HG03575 (cell line): ENCODE measurements around the gene NUCB2.
"Not testable (repeated sequence)": the region's sequence is repeated elsewhere in the genome, so short reads cannot be mapped to it uniquely, and the experiment has no call there.

Experiments used
- ATAC-seq: cut with Tn5 transposase; IDR thresholded peaks from one replicate; pipeline ENCODE4 v1.9.1; 2021; ENCODE audit not compliant: unreplicated experiment, insufficient number of reproducible peaks, low FRiP score; ENCODE audit errors: extremely low read depth

NUCB2 gene

GRCh38 chr11:17266781-17267180, 9.8 kb upstream of the NUCB2 start:
- ATAC-seq = no peak

DNA sequence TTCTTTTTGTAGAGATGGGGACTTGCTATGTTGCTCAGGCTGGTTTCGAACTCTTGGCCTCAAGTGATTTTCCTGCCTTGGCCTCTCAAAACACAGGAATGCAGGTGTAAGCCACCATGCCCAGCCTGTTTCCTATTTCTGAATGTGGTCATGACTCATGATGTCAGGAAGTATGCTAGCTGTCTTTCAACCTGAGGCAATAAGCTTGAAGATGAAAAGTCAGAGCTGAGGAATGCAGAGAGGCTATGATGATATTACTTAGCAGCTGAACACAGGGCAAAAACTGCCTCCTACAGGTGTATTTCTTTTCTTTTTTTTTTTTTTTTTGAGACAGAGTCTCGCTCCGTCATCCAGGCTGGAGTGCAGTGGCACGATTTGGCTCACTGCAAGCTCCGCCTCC, 9.0 kb upstream of the NUCB2 start:
- no peak for ATAC-seq

DNA sequence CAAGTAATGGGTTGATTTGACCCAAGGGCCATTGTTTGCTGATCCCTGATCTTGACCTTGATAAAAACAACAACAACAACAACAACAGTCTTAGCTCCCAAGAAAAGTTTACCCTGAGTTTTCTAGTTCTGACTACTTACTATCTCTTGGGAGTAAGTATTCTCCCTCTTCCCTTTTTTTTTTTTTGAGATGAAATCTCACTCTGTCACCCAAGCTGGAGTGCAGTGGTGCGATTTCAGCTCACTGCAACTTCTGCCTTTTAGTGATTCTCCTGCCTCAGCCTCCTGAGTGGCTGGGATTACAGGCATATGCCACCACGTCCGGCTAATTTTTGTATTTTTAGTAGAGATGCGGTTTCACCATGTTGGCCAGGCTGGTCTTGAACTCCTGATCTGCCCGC, 8.0 kb upstream of the NUCB2 start:
- not testable (repeated sequence) for ATAC-seq

DNA sequence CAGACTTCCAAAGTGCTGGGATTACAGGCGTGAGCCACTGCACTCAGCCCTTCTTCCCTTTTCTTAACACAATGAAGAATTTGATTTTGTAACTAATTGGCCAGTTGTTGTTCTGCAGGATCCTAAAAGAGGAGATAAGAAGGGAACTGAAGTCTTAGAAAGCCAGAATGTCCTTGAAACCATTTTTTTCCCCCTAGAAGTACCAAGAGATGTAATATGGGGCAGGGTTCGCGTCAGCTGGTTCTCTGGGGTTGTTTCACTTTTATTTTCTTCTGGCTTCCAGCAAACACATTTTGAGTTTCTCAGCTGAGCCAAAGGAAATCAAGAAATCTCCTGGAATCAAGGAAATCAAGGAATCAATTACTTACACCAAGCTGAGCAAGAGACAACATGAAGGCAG, 7.6 kb upstream of the NUCB2 start:
- ATAC-seq = no peak

- no peak for ATAC-seq
Measured at GRCh38 chr11:17272801-17273200, 3.7 kb upstream of the NUCB2 start.

DNA sequence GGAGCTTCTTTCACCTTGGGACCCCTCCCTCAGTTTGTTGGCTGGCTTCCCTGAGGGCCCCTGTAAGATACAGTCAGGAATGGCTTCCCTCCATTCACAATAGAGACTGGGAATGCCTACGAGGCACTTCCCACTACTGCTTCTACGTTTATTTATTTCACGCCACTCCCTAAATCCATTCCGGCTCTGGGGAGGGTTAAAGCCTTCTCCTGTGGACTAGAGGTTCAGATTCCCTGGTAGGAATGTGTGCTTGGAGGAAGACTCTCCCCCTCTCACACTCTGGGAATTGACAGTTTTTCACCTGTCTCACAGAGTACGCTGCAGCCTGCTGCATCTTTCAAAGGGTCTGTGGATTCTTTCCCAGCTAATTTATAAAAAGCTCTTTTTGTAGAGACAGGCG, 3.3 kb upstream of the NUCB2 start:
- ATAC-seq = no peak

- no peak for ATAC-seq
Measured at GRCh38 chr11:17273668-17274282, 2.8 kb upstream of the NUCB2 start.

- no peak for ATAC-seq
Measured at GRCh38 chr11:17275400-17276235, 921 bp upstream of the NUCB2 start.

GRCh38 chr11:17277024-17277584, 565 bp downstream of the NUCB2 start:
- ATAC-seq = no peak

DNA sequence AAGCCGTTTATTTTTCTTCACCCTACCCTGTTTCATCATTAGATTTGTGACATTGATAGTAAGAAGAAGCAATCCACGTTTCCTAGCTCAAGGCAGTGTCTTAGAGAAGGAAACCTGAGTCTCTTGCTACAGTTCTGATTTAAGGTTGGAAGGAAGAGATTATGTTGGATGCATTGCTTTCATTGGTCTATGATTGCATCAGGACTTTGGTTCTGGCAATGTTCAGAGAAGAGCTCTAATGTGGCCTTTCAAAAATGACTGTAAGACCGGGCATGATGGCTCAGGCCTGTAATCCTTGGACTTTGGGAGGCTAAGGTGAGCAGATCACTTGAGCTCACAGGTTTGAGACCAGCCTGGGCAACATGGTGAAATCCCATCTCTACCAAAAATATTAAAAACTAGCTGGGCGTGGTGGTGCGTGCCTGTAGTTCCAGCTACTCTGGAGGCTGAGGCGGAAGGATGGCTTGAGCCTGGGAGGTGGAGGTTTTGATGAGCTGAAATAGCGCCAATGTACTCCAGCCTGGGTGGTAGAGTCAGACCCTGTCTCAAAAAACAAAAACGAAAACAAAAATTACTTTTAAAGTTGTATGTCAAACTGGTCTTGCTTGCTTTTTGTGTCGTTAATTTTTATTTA, 4.1 kb downstream of the NUCB2 start:
- ATAC-seq = no peak

DNA sequence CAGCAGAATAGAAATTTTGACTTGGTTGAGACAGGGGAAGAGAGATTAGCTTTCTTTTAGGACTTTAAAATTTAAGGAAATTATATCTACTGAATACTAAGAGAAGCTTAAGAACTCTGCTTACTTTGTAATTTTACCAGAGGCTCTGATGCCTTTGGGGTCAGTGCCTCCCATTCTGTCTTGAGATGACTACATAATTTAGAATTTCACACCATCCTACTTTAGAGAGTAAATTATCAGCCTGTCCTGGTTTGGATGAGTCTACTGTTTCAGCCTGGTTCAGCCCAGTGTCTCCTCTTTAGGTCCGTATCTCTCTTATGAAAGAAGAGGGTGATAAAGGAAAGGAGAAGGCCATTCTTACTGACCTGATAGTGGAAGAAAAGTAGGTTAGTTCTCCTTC, 9.8 kb downstream of the NUCB2 start:
- ATAC-seq = no peak

GRCh38 chr11:17287058-17287457, 10.5 kb downstream of the NUCB2 start:
- ATAC-seq = no peak

DNA sequence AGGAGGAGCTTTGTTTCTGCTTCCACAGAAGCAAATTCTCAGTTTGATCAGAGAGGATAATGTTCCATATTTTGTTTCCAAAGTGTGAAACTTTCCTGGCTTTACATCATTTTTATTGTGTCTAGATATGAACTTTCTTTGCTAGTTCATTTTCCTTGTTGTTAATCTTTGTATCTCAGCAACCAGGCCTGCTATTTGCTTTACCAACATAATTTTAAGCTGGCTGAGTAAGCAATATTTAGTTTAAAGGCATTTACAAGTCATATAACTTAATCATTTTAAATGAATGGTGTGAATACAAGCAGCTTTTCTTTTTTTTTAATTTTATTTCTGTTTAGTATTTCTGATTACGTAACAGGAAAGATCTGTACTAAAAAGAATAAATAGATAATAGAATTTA, 15.2 kb downstream of the NUCB2 start:
- no peak for ATAC-seq

- no peak for ATAC-seq
Measured at GRCh38 chr11:17293311-17293710, 16.8 kb downstream of the NUCB2 start.

DNA sequence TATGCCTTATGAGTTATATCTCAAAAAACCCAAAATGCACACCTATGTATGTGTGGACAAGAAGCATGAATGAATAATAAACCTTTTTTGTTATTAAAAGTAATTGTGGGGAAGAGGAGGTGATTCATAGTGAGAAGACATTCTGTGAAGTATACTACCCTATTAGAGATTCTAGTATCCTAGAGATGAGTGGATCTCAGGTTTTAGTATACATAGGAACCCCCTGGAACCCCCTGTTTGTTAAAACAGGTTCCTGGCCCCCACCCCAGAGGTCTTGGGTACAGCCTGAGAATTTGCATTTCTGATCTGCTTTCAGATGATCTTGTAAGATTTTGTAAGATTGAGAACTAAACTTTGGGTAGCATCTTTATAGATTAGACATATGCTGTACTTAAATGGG, 17.5 kb downstream of the NUCB2 start:
- no peak for ATAC-seq

DNA sequence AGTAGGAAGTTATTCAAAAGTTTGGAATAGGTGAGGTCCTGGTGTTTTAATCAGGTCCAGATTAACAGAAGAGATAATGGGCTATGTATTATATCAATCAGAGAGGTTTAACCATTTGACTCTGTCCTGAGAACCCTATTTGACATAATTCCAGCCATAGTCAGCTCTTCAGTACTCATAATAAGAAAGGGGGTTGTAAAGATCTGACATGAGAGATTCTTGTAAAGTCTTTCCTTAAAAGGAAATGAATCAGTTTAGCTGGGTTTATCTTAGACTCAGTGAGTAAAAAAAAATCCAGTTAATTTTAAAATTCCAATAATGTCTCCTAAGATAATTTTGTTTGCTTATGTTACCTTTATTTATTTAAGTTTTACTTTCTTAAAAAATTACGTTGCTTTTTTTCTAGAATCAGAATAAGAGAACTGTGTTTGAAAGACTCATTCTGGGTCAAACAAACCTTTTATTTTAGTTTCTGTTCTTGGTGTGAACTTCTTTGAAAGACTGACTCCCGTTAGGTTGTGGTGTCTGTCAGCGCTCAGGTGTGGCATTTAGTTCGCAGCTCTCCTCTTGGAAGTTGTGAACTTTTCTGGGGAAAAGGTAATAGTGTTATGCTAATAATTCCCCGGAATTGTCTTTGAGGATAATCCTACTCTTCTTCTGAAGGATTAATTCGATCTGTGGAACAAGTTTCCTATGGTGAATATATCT, 20.5 kb downstream of the NUCB2 start:
- no peak for ATAC-seq

DNA sequence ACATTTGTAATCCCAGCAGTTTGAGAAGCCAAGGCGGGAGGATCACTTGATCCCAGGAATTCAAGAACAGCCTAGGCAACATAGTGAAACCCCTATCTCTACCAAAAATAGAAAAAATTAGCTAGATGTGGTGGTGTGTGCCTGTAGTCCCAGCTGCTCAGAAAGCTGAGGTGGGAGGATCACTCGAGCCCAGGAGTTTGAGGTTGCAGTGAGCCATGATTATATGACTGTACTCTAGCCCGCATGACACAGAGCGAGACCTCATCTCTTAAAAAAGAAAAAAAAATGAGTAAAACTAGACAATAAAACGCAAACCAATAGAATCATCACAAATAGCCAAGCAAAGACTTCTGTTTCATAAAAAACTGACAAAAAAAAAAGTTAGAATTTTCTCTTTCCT, 21.8 kb downstream of the NUCB2 start:
- peak; percentile 79 for ATAC-seq

- no peak for ATAC-seq
Measured at GRCh38 chr11:17300372-17300771, 23.8 kb downstream of the NUCB2 start.
